IMR-90 (cell line): ENCODE results near the gene BCAT1.

ENCODE experiments used
- CTCF ChIP-seq: conservative IDR thresholded peaks from 2 replicates; pipeline ENCODE4 v1.5.1; 2012; ENCODE audit warnings: mild to moderate bottlenecking, low read depth, low read length, improper control_type of control experiment
- FOS ChIP-seq: fragments of 150-350 bp; IDR thresholded peaks from 2 replicates; pipeline ENCODE4 v1.6.1; 2016; ENCODE audit warnings: low read depth, low read length
- POLR2A ChIP-seq: IDR thresholded peaks from 2 replicates; pipeline ENCODE4 v1.6.1; 2012; ENCODE audit warnings: mild to moderate bottlenecking, low read depth, low read length
- RAD21 ChIP-seq: IDR thresholded peaks from 2 replicates; pipeline ENCODE4 v1.6.1; 2012; ENCODE audit warnings: low read length, improper control_type of control experiment

DNA sequence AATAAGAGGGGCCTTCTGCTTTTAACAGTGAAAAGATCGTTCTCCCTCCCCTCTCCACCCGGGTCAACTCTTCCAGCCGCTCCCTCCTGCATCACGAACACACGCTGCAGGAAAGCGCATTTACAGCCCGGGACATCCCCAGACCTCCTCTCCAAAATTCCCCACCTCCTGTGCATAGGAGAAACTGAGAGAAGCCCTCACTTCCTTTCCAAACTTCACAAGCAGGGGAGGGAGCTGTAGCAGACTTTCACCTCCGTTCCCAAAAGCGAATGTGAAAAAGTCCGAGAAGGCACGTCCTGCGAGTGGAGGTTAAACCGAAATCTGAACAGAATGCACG, 513 bp downstream of the BCAT1 start:
- TF ChIP-seq POLR2A (no peak), CTCF (no peak), FOS (no peak), RAD21 (no peak)
